GM21723 (cell line): ENCODE data around the gene EP300.

ENCODE experiments used
- ATAC-seq: cut with Tn5 transposase; IDR thresholded peaks from one replicate; pipeline ENCODE4 v1.9.1; 2021; ENCODE audit warnings: mild to moderate bottlenecking, moderate library complexity; ENCODE audit not compliant: unreplicated experiment

The EP300 gene

GRCh38 chr22:41204066-41204465 is 111.7 kb downstream of the EP300 start:
- ATAC-seq, result no peak

GRCh38 chr22:41204992-41205900 is 112.9 kb downstream of the EP300 start, which contains the start of gene L3MBTL2:
TSS of gene L3MBTL2 (plus strand) at chr22:41205312. CDS start at chr22:41205363, 51 bp downstream.
- peak; percentile 93 for ATAC-seq

GRCh38 chr22:41206719-41207118 is 114.3 kb downstream of the EP300 start:
- no peak for ATAC-seq

- ATAC-seq, result no peak
Observed at GRCh38 chr22:41215409-41215808, 123.0 kb downstream of the EP300 start.

- no peak for ATAC-seq
Observed at GRCh38 chr22:41215926-41216325, 123.5 kb downstream of the EP300 start.

- ATAC-seq, result no peak
Observed at GRCh38 chr22:41216984-41217383, 124.6 kb downstream of the EP300 start.

GRCh38 chr22:41217553-41218157 is 125.3 kb downstream of the EP300 start:
- peak; percentile 76 for ATAC-seq

- no peak for ATAC-seq
Observed at GRCh38 chr22:41222846-41223507, 130.6 kb downstream of the EP300 start.

- no peak for ATAC-seq
Observed at GRCh38 chr22:41223535-41223934, 131.1 kb downstream of the EP300 start.

GRCh38 chr22:41226723-41227655 is 134.6 kb downstream of the EP300 start:
- ATAC-seq, result no peak

GRCh38 chr22:41229215-41229614 is 136.8 kb downstream of the EP300 start:
- ATAC-seq, result no peak
